GM18858 (cell line): ENCODE measurements around the gene VPS18.

Experiments used
- ATAC-seq: cut with Tn5 transposase; IDR thresholded peaks from one replicate; pipeline ENCODE4 v1.9.1; 2021; ENCODE audit not compliant: unreplicated experiment

The VPS18 gene

GRCh38 chr15:40918146-40918798 lies 24.0 kb downstream of the VPS18 start:
- no peak for ATAC-seq

- ATAC-seq = no peak
Observed at GRCh38 chr15:40918799-40919392, 24.6 kb downstream of the VPS18 start.

GRCh38 chr15:40921949-40922607 lies 27.8 kb downstream of the VPS18 start:
- ATAC-seq = no peak

GRCh38 chr15:40922608-40923005 lies 28.4 kb downstream of the VPS18 start:
- ATAC-seq = no peak

- no peak for ATAC-seq
Observed at GRCh38 chr15:40923551-40923950, 29.3 kb downstream of the VPS18 start.

- ATAC-seq = no peak
Observed at GRCh38 chr15:40925495-40925862, 31.2 kb downstream of the VPS18 start.

GRCh38 chr15:40925863-40926658 lies 31.8 kb downstream of the VPS18 start:
- ATAC-seq = no peak

GRCh38 chr15:40926659-40927494 lies 32.6 kb downstream of the VPS18 start:
- ATAC-seq = no peak

- ATAC-seq = no peak
Observed at GRCh38 chr15:40927495-40927872, 33.2 kb downstream of the VPS18 start.

- no peak for ATAC-seq
Observed at GRCh38 chr15:40927873-40928806, 33.9 kb downstream of the VPS18 start.

GRCh38 chr15:40928821-40929659 lies 34.8 kb downstream of the VPS18 start, which contains the start of gene DLL4:
DLL4 (plus strand) TSS chr15:40929340; CDS start chr15:40929669, 329 bp downstream.
- no peak for ATAC-seq

GRCh38 chr15:40929660-40930429 lies 35.6 kb downstream of the VPS18 start:
- no peak for ATAC-seq

GRCh38 chr15:40930430-40931299 lies 36.4 kb downstream of the VPS18 start:
- ATAC-seq = no peak

- ATAC-seq = no peak
Observed at GRCh38 chr15:40931300-40932142, 37.3 kb downstream of the VPS18 start.

GRCh38 chr15:40932156-40932555 lies 37.9 kb downstream of the VPS18 start:
- ATAC-seq = no peak
